Activated CD4-positive, alpha-beta T cell treated with anti-CD3 and anti-CD28 coated beads, Interleukin-2, amount 50 U/mL, for 24 hours (primary cell): Measurements from ENCODE around the gene PRSS53.

Experiments used
- DNase-seq, 2 donors: peaks; one replicate each; pipeline ENCODE4 v3.0.0-alpha.2; 2020; ENCODE audit warnings: low read depth in 1 of 2, low spot score in 1 of 2

The PRSS53 gene

GRCh38 chr16:31099860-31100638 lies 11.3 kb upstream of the PRSS53 start:
- DNase-seq: no peak

DNA sequence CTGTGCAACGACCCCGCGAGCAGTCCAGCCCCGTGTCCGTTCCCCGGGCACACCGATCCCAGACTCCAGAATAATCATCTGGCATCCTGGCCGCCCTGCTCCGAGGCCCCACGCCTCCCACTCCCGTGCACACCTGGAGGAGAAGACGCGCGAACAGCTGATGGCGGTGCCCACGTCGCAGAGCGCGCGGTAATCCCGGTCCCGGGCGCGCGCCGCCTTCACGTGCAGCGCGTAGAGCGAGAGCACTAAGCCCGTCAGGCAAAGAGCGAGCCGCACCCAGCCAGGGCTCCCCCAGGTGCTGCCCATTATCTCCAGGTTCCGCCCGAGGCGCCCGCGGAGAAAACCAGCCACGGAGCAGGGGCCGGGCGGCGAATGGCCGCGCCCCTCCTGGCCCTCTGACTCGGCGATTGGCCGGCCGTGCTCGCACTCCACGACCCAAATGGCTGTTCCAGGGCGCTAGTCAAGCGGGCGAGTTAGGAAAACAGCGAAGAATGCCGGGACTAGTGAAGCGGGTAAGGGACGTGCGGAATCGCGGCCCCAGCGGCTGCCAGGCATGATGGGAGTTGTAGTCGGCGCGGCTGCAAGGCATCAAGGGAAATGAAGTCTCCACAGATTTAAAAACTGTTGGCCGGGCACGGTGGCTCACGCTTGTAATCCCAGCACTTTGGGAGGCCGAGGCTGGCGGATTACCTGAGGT lies 5.8 kb upstream of the PRSS53 start, which contains the start of gene VKORC1:
VKORC1 (minus strand) TSS at position 374 of the 697 bp plus-strand sequence; CDS start at position 306, 68 bp downstream.
- DNase-seq: peak; percentile 79 to 90

DNA sequence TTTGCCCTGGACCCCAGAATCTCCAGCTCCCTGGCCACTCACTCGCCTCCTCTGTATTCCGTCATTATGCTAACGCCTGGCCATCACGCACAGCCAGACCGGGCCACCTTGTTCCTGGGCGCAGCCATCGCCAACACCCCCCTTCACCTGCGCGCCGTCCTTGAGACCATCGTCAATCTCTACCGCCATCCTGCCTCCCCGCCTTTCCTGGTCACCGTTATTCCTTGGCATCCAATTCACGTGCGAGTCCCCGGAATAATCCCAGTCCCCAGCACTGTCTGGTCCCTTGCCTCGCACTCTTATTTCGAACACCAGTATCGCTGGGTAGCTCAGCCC lies 5.3 kb upstream of the PRSS53 start:
- no peak for DNase-seq

GRCh38 chr16:31093132-31093703 lies 4.5 kb upstream of the PRSS53 start:
- no peak for DNase-seq

GRCh38 chr16:31092330-31092729 lies 3.6 kb upstream of the PRSS53 start:
- DNase-seq: no peak

GRCh38 chr16:31090540-31090939 lies 1.8 kb upstream of the PRSS53 start:
- DNase-seq: no peak

DNA sequence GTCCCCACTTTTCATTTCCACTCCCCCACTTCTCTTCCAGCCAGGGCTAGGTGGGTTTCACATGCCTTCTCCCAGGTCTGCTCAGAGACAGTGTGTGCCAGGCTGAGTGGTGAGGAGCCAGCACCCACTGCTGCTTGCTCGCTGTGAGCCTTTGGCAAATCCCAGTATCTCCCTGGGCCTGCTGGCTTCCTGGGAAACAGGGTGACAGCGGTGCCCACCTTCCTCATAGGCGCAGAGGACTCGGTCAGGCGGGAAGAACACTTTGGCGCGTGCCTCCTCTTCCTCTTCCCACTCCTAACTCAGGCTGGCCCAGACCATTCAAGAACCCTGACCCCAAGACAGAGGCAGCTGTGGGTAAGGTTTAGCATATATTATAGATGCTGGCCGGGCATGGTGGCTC lies 456 bp upstream of the PRSS53 start:
- DNase-seq: no peak

DNA sequence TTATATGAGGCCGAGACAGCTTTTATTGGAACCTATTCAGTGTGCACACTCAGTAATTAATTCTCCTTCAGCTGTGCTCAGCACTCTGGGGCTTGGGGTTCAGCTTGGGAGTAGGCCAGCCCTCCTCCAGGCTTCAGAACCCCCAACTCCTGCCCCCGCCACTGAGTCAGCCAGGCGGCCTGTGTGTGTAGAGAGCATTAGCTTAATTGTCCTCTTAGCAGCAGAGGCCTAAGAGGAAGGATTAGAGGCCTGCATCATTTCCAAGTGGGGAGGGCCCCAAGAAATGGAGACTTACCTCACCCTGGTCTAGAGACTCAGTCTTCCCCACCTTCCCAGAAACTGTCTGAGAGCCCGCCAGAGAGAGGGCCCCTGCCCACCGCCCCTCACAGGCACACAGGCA lies 772 bp downstream of the PRSS53 start:
- no peak for DNase-seq

- DNase-seq: no peak
Measured at GRCh38 chr16:31087481-31087880, 1.3 kb downstream of the PRSS53 start.

- DNase-seq: no peak
Measured at GRCh38 chr16:31086629-31086906, 2.2 kb downstream of the PRSS53 start.

DNA sequence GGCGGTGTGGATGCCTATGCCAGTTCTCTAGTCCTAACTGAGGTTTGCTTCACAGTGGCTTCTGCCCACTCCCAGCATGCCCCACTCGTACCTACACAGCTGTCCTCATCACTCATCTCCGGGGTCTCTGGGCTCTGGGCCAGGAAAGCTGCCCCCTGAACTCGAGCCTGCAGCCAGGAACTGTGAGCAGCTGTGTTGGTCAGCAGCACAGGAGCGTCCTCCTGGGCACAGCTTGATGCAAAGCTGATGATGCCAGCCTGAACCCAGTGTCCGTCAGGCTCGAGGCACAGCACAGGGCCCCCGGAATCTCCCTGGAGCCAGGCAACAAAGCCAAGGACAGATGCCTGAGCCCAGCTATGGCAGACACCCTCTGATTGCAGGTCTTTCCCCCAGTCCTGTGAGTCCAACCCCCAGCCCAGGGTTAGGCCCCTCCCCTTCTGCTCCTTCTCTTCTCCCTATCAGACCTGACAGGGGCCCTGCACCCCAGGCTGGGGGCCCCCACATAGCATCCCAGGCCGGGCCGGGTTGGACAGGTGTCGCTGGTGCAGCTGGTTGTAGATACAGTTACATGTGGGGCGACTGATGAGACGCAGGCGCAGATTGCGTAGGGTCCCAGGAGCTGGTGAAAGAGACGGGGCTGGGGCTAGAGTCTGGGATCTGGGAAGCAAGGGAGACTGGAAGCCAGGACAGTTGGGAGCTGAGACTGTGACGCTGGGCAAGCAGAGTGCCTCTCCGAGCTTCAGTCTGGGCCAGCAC lies 2.7 kb downstream of the PRSS53 start:
- no peak for DNase-seq

GRCh38 chr16:31085411-31085810 lies 3.3 kb downstream of the PRSS53 start:
- DNase-seq: no peak

GRCh38 chr16:31084584-31085302 lies 4.0 kb downstream of the PRSS53 start:
- DNase-seq: no peak

DNA sequence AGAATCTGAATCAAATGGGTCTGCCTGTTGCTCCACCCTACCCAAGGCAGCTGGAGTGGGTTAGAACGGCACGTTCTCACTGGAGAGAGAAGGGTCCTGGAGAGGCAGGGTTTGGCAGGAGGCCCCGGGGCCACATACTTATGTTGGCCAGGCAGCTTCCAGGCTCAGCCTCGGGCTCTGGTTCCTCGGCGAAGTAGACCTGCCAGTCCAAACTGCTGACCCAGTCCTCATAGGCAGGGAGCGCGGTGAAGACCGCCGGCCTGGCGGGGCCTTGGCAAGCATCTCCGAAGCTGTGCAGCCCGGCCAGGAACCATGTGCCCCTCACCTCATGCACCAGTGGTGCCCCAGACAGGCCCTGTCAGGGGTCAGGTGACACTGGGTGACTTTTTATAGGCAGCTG lies 4.8 kb downstream of the PRSS53 start:
- no peak for DNase-seq

DNA sequence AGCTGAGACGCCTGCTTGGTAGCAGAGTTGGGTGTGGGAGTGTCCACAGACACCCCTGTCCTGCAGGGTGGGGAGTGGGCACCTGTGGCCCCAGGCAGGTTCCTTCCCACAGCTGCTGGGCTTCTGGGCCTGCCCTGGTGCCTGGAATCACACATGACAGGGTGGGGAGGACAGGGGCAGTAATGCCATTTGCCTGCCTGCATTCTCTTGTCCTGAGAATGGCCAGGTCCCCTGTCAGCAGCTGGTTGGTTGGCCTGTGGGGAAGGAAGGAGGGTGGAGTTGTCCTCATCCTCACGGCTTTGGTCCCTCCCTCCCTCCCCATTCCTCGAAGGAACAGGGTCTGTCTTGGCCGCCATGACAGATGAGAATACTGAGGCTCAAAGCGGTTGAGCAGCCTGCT lies 5.2 kb downstream of the PRSS53 start:
- no peak for DNase-seq

DNA sequence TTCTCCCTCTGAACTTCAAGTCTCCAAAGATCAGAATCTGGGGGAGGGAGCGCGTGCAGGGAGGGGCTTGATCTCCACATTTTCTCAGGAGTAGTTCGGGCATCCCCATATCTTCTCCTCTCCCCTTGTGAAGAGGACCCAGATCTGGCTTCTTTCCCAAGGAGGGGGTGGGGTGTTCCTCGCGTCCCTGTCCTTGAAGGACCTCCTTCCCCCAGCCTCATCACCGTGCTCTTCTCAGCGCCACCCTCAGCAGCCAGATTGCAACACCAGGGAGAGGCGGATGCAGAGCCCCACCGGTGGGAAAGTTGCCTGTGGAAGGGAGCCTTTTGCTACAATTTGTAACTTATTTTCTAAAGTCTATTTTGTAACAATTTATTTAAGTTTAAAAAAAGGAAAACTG lies 5.7 kb downstream of the PRSS53 start:
- no peak for DNase-seq

DNA sequence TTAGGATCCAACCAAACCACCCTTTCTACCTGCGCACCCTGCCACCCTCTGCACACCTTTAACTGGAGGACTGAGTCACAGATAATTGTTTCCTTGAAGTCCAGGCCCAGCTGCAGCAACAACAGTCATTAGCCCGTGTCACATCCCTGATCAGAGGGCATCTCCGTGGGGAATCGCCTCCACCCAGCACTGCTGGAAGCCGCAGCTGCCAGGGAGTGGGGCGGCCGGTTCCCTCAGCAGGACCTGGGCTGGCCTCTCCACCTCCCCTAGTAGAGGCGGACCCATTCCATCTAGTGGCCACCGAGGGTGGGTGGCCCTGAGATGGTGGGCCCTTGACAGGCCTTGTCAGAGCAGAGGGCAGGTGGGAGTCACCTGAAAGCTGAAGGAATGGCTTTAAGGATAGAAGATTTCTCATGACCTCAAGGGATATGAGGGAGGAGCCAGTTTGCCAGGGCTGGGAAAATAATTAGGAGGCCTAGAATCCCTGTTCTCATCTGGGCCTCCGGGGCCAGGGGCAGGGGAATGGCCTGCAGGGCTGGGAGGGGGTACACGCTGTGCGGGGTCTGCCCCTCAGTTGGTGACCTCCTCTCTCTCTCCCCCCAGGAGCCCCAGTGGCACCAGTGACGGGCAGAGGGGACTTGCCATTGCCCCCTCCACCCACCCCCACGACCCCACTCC lies 6.2 kb downstream of the PRSS53 start:
- DNase-seq: no peak

- DNase-seq: no peak
Measured at GRCh38 chr16:31081428-31082351, 7.1 kb downstream of the PRSS53 start.

GRCh38 chr16:31080756-31081419 lies 7.9 kb downstream of the PRSS53 start:
- DNase-seq: no peak
